ENCODE data around the gene TSFM. TPM values are rescaled to one million over a fixed set of nuclear protein-coding genes. Genes with fewer than 3 reads are reported as not detected.

The TSFM gene
- total and polyA plus RNA-seq, 2 of the 4 experiments (the other 2 are of a cell fraction): 11.5 to 14.0 TPM

GRCh38 chr12:57763881-57764661, 18.5 kb upstream of the TSFM start:
- H2AFZ ChIP-seq (replicated peaks; ENCODE audit: low read length, poor library complexity): peak overlapping the region; percentile 82
- H3K4ac ChIP-seq (ENCODE audit: low read depth, low read length): no peak overlapping the region
- H3K9me3 ChIP-seq (ENCODE audit: control insufficient read depth, insufficient read depth, low read length): peaks cover 2% of the 10 kb centered on the region; the same call in 1 of the 2 replicates
- H2BK20ac ChIP-seq (ENCODE audit: low read depth, low read length): no peak overlapping the region
- no peaks in the 10 kb centered on the region for H4K20me1 ChIP-seq (ENCODE audit: insufficient read depth, low read length)
- H3K36me3 ChIP-seq (ENCODE audit: control insufficient read depth, insufficient read depth, low read length): no peaks in the 10 kb centered on the region; the same call in 1 of the 2 replicates
- no peak overlapping the region for H4K91ac ChIP-seq (ENCODE audit: insufficient read depth, low read depth, low read length)
- H3K4me1 ChIP-seq (ENCODE audit: control insufficient read depth, insufficient read depth, low read length): peaks cover 8% of the 10 kb centered on the region; the same call in 1 of the 2 replicates
- WGBS, 2 experiments (ENCODE audit: extremely low coverage in 2 of 2, insufficient read length in 1 of 2): 49% methylated on average over 4 of the region's 6 CpGs; no CpG with 5 or more reads in 1 of the 2 experiments
- no peak overlapping the region for H2BK120ac ChIP-seq (ENCODE audit: low read depth, low read length)
- intact Hi-C loops (cut with micrococcal nuclease): no loop called here
- H3K56ac ChIP-seq (ENCODE audit: extremely low read depth, insufficient read depth, low read length): no peak overlapping the region
- no TSS peak for BruUV-seq (replicated peaks)
- H4K8ac ChIP-seq (ENCODE audit: low read depth in 2 of 2, low read length in 2 of 2): no peak overlapping the region
- no peak overlapping the region for H3K9ac ChIP-seq (ENCODE audit: low read depth, low read length)
- no peak overlapping the region for H2BK15ac ChIP-seq (ENCODE audit: low read depth, low read length)
- no peak overlapping the region for H2AK5ac ChIP-seq (ENCODE audit: low read depth, low read length)
- POLR2A ChIA-PET (ENCODE audit: unreplicated experiment): no interaction called here
- no peak overlapping the region for H3K18ac ChIP-seq (ENCODE audit: low read depth, low read length)
- dilution Hi-C loops (cut with HindIII; ENCODE audit: low sequenced_read_pairs, unreplicated experiment): no loop called here
- no peaks in the 10 kb centered on the region for H3K79me1 ChIP-seq (ENCODE audit: low read depth in 1 of 2, low read length in 2 of 2)
- DNase-seq (no peak), ATAC-seq (ENCODE audit: low read depth) (no peak)
- no peak overlapping the region for H3K4me2 ChIP-seq (ENCODE audit: low read depth, low read length)
- in situ Hi-C loops (cut with MboI; ENCODE audit: low sequenced_read_pairs): no loop called here
- H2BK5ac ChIP-seq (ENCODE audit: low read depth, low read length, poor library complexity, severe bottlenecking): no peak overlapping the region
- H2AK9ac ChIP-seq (replicated peaks; ENCODE audit: low read depth, low read length, poor library complexity): no peak overlapping the region
- peaks cover 43% of the 10 kb centered on the region for H3K27me3 ChIP-seq (ENCODE audit: control insufficient read depth, insufficient read depth, low read length)
- no peak overlapping the region for H3K4me3 ChIP-seq (ENCODE audit: insufficient read depth, low read depth, low read length)
- no peak overlapping the region for H4K5ac ChIP-seq (ENCODE audit: low read depth, low read length)
- CTCF ChIA-PET: no interaction called here
- no peak overlapping the region for H3K27ac ChIP-seq (ENCODE audit: insufficient read depth, low read length)
- no peak overlapping the region for H3K14ac ChIP-seq (replicated peaks; ENCODE audit: low read depth, low read length)
- no peak overlapping the region for H3K23ac ChIP-seq (ENCODE audit: low read depth, low read length)
- 0 out of 2 replicates have a peak, but pooled peaks cover 3% of the 10 kb centered on the region for H3K9me1 ChIP-seq (ENCODE audit: insufficient read depth, low read length)
- no peak for TF ChIP-seq USF2 (IDR thresholded peaks at IDR 0.05; ENCODE audit: low read depth, low read length)
- no peak for TF ChIP-seq RFX5 (IDR thresholded peaks at IDR 0.05; ENCODE audit: low read depth, low read length)
- TF ChIP-seq MXI1 (IDR thresholded peaks at IDR 0.05; ENCODE audit: borderline replicate concordance, low read depth, low read length): no peak
- no peak for TF ChIP-seq CEBPB (IDR thresholded peaks at IDR 0.05; ENCODE audit: low read depth, low read length)
- no peak for TF ChIP-seq CHD1 (IDR thresholded peaks at IDR 0.05; ENCODE audit: low read depth, low read length)
- no peak for TF ChIP-seq SMC3 (IDR thresholded peaks at IDR 0.05; ENCODE audit: low read depth, low read length)
- TF ChIP-seq RCOR1 (IDR thresholded peaks at IDR 0.05; ENCODE audit: insufficient replicate concordance, low read length): no peak
- TF ChIP-seq FOS (IDR thresholded peaks at IDR 0.05; ENCODE audit: low read depth, low read length): no peak
- TF ChIP-seq RAD21 (IDR thresholded peaks at IDR 0.05; ENCODE audit: low read length): no peak
- no peak for TF ChIP-seq POLR2A (IDR thresholded peaks at IDR 0.05; ENCODE audit: low read depth, low read length)
- TF ChIP-seq CTCF (conservative IDR thresholded peaks at IDR 0.05; ENCODE audit: low read depth, low read length): no peak
- no peak for TF ChIP-seq NFE2L2 (IDR thresholded peaks at IDR 0.05; ENCODE audit: low read depth, low read length)
- no peak for TF ChIP-seq MAZ (IDR thresholded peaks at IDR 0.05; ENCODE audit: borderline replicate concordance, low read depth, low read length)
- TF ChIP-seq MAFK (IDR thresholded peaks at IDR 0.05; ENCODE audit: low read depth, low read length): no peak
- TF ChIP-seq ELK1 (IDR thresholded peaks at IDR 0.05; ENCODE audit: borderline replicate concordance, low read depth, low read length): no peak
